Caco-2 (cell line): ENCODE results near the gene CYCS. TPM values are rescaled to one million over a fixed set of nuclear protein-coding genes. Genes with fewer than 3 reads are reported as not detected.
"Not testable (repeated sequence)": the region's sequence is repeated elsewhere in the genome, so short reads cannot be mapped to it uniquely, and the experiment has no call there.

Experiments
- BruUV-seq: library from RNA; stranded (reverse); fragments of 400-500 nt; replicated peaks from 2 replicates; lab custom pipeline; 2021; lab: Mats Ljungman, UMichigan
- CTCF ChIA-PET: fragments of 300-600 bp; sonication (Branson Sonifier 250); formaldehyde crosslinking; loops from one replicate; lab custom pipeline; 2022; ENCODE audit warnings: antibody characterized with exemption; lab: Charles Lee
- POLR2A ChIA-PET: fragments of 300-600 bp; sonication (Branson Sonifier 250); formaldehyde crosslinking; loops from one replicate; lab custom pipeline; 2022; ENCODE audit warnings: antibody characterized with exemption; lab: Charles Lee
- DNase-seq, 2 experiments: peaks; one replicate each; pipeline versions ENCODE4 v3.0.0 to v3.0.0-alpha.2; 2020 to 2022
- H3K27me3 ChIP-seq: replicated peaks from 2 replicates; pipeline ENCODE4 v1.6.0; 2011; ENCODE audit warnings: low read length; ENCODE audit not compliant: control insufficient read depth, insufficient read depth
- H3K36me3 ChIP-seq: 2 replicates; pipeline ENCODE4 v1.5.1; 2011; ENCODE audit warnings: low read length; ENCODE audit not compliant: control insufficient read depth, insufficient read depth
- H3K4me1 ChIP-seq: fragments of 250-450 bp; sonication (Bioruptor Pico); 2 replicates; pipeline ENCODE4 v1.5.1; 2020; ENCODE audit warnings: mild to moderate bottlenecking
- H3K4me3 ChIP-seq: 2 replicates; pipeline ENCODE4 v1.5.1; 2011; ENCODE audit warnings: low read depth, mild to moderate bottlenecking, control low read depth, low read length
- H3K9me3 ChIP-seq: fragments of 250-450 bp; sonication (Bioruptor Pico); 2 replicates; pipeline ENCODE4 v1.5.1; 2020; ENCODE audit warnings: mild to moderate bottlenecking, moderate library complexity
- H3K27ac Mint-ChIP-seq: one replicate; pipeline ENCODE4 v1.8.0; 2022; ENCODE audit warnings: mixed read lengths; ENCODE audit not compliant: unreplicated experiment
- H3K27me3 Mint-ChIP-seq: one replicate; pipeline ENCODE4 v1.8.0; 2022; ENCODE audit warnings: mixed read lengths; ENCODE audit not compliant: insufficient read depth, unreplicated experiment
- H3K36me3 Mint-ChIP-seq: one replicate; pipeline ENCODE4 v1.8.0; 2022; ENCODE audit warnings: mild to moderate bottlenecking, mixed read lengths; ENCODE audit not compliant: insufficient read depth, unreplicated experiment
- H3K4me1 Mint-ChIP-seq: one replicate; pipeline ENCODE4 v1.8.0; 2022; ENCODE audit warnings: low read depth, mixed read lengths; ENCODE audit not compliant: unreplicated experiment
- H3K4me3 Mint-ChIP-seq: one replicate; pipeline ENCODE4 v1.8.0; 2022; ENCODE audit warnings: mild to moderate bottlenecking, moderate library complexity, mixed read lengths; ENCODE audit not compliant: unreplicated experiment
- H3K9me3 Mint-ChIP-seq: one replicate; pipeline ENCODE4 v1.8.0; 2022; ENCODE audit warnings: mixed read lengths; ENCODE audit not compliant: unreplicated experiment
- CTCF ChIP-seq, 2 experiments: fragments of 200-600 bp in 1 of 2; IDR thresholded peaks; 1 replicate in 1 of 2; 2 replicates in 1 of 2; pipeline versions ENCODE4 v1.5.1 to v1.8.0; 2011 to 2022; ENCODE audit warnings: antibody characterized with exemption in 1 of 2, control low read depth in 1 of 2, inconsistent platforms in 1 of 2, low read depth in 1 of 2, low read length in 1 of 2, mild to moderate bottlenecking in 1 of 2, moderate library complexity in 1 of 2; ENCODE audit not compliant: insufficient read depth in 1 of 2, severe bottlenecking in 1 of 2, unreplicated experiment in 1 of 2
- intact Hi-C: fragments of 100-400 bp; cut with micrococcal nuclease; formaldehyde crosslinking; loops from one replicate; pipeline ENCODE4 v1.10.0; 2022; ENCODE audit not compliant: unreplicated experiment
- total RNA-seq: library from RNA; stranded (reverse); gene quantifications from 2 replicates; pipeline ENCODE4 v1.2.3, GENCODE V29; 2022

Gene CYCS
- total RNA-seq, 1 experiment from 2014 or later: 156 TPM

GRCh38 chr7:25083201-25083600, 41.9 kb downstream of the CYCS start:
- H3K4me3 ChIP-seq: no peak overlapping the region
- no peaks in the 10 kb centered on the region for H3K27me3 ChIP-seq
- Mint-ChIP-seq H3K4me1 (peaks cover 6% of the 10 kb centered on the region), H3K27me3 (no peaks in the 10 kb centered on the region), H3K27ac (no peak overlapping the region), H3K4me3 (no peak overlapping the region), H3K36me3 (no peaks in the 10 kb centered on the region), H3K9me3 (no peaks in the 10 kb centered on the region)
- no peaks in the 10 kb centered on the region for H3K36me3 ChIP-seq
- no peak for DNase-seq
- CTCF ChIA-PET: interaction anchor here (1.4 kb wide), 1 partner anchor 271 kb away, joined by 4 read pairs; no protein-coding TSS in a partner anchor
- no peak for TF ChIP-seq CTCF (IDR thresholded peaks at IDR 0.05; ENCODE audit: insufficient read depth in 1 of 2, low read depth in 1 of 2, low read length in 1 of 2, severe bottlenecking in 1 of 2, unreplicated experiment in 1 of 2)
- H3K9me3 ChIP-seq: no peaks in the 10 kb centered on the region
- H3K4me1 ChIP-seq: no peaks in the 10 kb centered on the region
- POLR2A ChIA-PET: no interaction called here
- intact Hi-C loops: no loop called here
- BruUV-seq: no TSS peak

GRCh38 chr7:25082041-25082440, 43.0 kb downstream of the CYCS start:
- H3K4me1 Mint-ChIP-seq, H3K4me3 ChIP-seq, H3K36me3 ChIP-seq, H3K9me3 ChIP-seq, H3K27ac Mint-ChIP-seq, H3K4me3 Mint-ChIP-seq, H3K4me1 ChIP-seq, BruUV-seq, H3K27me3 Mint-ChIP-seq, intact Hi-C loops, H3K36me3 Mint-ChIP-seq, POLR2A ChIA-PET, H3K27me3 ChIP-seq, DNase-seq, H3K9me3 Mint-ChIP-seq: not testable (repeated sequence)
- CTCF ChIA-PET: interaction anchor here (1.4 kb wide), 1 partner anchor 269 kb away, joined by 4 read pairs; no protein-coding TSS in a partner anchor

- ChIA-PET CTCF (interaction anchor here (0.7 kb wide), 1 partner anchor 265 kb away, joined by 6 read pairs; no protein-coding TSS in a partner anchor), POLR2A (interaction anchor here (0.6 kb wide), 1 partner anchor 351 kb away, joined by 3 read pairs; no protein-coding TSS in a partner anchor)
- TF ChIP-seq CTCF (IDR thresholded peaks at IDR 0.05; ENCODE audit: insufficient read depth in 1 of 2, low read depth in 1 of 2, low read length in 1 of 2, severe bottlenecking in 1 of 2, unreplicated experiment in 1 of 2): no peak
- no peaks in the 10 kb centered on the region for H3K9me3 Mint-ChIP-seq
- no peaks in the 10 kb centered on the region for H3K36me3 Mint-ChIP-seq
- no peak for DNase-seq
- no peak overlapping the region for H3K27ac Mint-ChIP-seq
- intact Hi-C loops: no loop called here
- H3K36me3 ChIP-seq: no peaks in the 10 kb centered on the region
- no peaks in the 10 kb centered on the region for H3K27me3 ChIP-seq
- no TSS peak for BruUV-seq
- H3K4me3 ChIP-seq: no peak overlapping the region
- peaks cover 2% of the 10 kb centered on the region for H3K4me1 Mint-ChIP-seq
- H3K4me3 Mint-ChIP-seq: no peak overlapping the region
- H3K9me3 ChIP-seq: no peaks in the 10 kb centered on the region
- H3K27me3 Mint-ChIP-seq: no peaks in the 10 kb centered on the region
- H3K4me1 ChIP-seq: no peaks in the 10 kb centered on the region
Measured at GRCh38 chr7:25077096-25077495, 48.0 kb downstream of the CYCS start.
